ENCODE results near the gene NEK5.

NEK5 gene

DNA sequence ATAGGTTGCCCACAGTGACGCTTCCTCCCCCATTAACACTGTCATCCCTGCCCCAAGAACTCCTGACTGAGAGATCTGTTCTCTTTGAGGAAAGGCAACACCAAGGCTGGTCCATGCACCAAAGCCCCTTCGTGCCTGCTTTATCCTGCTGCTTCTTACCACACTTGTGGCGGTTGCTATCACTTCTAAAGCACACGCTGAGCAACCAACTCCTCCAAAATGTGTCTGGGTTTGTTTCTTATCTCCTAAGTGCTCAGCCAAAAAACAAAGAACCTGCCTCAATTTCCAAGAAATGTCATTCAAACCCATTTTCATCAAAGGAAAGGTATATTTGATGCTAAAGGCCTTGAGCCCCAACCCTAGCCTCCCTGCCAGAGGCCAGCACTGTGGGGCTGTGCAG is 132.2 kb downstream of the NEK5 start:
- H3K79me2 ChIP-seq, result no peaks in the 10 kb centered on the region
- TF ChIP-seq, protein P1, sequence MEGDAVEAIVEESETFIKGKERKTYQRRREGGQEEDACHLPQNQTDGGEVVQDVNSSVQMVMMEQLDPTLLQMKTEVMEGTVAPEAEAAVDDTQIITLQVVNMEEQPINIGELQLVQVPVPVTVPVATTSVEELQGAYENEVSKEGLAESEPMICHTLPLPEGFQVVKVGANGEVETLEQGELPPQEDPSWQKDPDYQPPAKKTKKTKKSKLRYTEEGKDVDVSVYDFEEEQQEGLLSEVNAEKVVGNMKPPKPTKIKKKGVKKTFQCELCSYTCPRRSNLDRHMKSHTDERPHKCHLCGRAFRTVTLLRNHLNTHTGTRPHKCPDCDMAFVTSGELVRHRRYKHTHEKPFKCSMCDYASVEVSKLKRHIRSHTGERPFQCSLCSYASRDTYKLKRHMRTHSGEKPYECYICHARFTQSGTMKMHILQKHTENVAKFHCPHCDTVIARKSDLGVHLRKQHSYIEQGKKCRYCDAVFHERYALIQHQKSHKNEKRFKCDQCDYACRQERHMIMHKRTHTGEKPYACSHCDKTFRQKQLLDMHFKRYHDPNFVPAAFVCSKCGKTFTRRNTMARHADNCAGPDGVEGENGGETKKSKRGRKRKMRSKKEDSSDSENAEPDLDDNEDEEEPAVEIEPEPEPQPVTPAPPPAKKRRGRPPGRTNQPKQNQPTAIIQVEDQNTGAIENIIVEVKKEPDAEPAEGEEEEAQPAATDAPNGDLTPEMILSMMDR (IDR thresholded peaks at IDR 0.05), result no peak
- peaks cover 23% of the 10 kb centered on the region for H3K4me1 ChIP-seq
- H3K9me3 ChIP-seq (ENCODE audit: control insufficient read depth, low read length), result no peaks in the 10 kb centered on the region
- no peaks in the 10 kb centered on the region for H3K27me3 ChIP-seq (ENCODE audit: control insufficient read depth, insufficient read depth, low read length)
- H3K36me3 ChIP-seq (ENCODE audit: control insufficient read depth, insufficient read depth, low read length), result no peaks in the 10 kb centered on the region
- no peak overlapping the region for H3K4me3 ChIP-seq (ENCODE audit: low read depth, low read length)
- no peak overlapping the region for H3K9ac ChIP-seq
- H3K4me2 ChIP-seq (ENCODE audit: low read length), result no peak overlapping the region
- no peak overlapping the region for H3K27ac ChIP-seq
- H2AFZ ChIP-seq, result no peak overlapping the region

GRCh38 chr13:51995677-51996551 is 133.0 kb downstream of the NEK5 start:
- TF ChIP-seq, protein P1 (IDR thresholded peaks at IDR 0.05), result no peak
- H2AFZ ChIP-seq, result peak overlapping the region; percentile 70
- peaks cover 23% of the 10 kb centered on the region for H3K4me1 ChIP-seq
- no peaks in the 10 kb centered on the region for H3K9me3 ChIP-seq (ENCODE audit: control insufficient read depth, low read length)
- H3K27me3 ChIP-seq (ENCODE audit: control insufficient read depth, insufficient read depth, low read length), result no peaks in the 10 kb centered on the region
- no peaks in the 10 kb centered on the region for H3K36me3 ChIP-seq (ENCODE audit: control insufficient read depth, insufficient read depth, low read length)
- peak overlapping the region; percentile 67 for H3K27ac ChIP-seq
- H3K79me2 ChIP-seq, result no peaks in the 10 kb centered on the region
- no peak overlapping the region for H3K4me3 ChIP-seq (ENCODE audit: low read depth, low read length)
- no peak overlapping the region for H3K9ac ChIP-seq
- no peak overlapping the region for H3K4me2 ChIP-seq (ENCODE audit: low read length)

DNA sequence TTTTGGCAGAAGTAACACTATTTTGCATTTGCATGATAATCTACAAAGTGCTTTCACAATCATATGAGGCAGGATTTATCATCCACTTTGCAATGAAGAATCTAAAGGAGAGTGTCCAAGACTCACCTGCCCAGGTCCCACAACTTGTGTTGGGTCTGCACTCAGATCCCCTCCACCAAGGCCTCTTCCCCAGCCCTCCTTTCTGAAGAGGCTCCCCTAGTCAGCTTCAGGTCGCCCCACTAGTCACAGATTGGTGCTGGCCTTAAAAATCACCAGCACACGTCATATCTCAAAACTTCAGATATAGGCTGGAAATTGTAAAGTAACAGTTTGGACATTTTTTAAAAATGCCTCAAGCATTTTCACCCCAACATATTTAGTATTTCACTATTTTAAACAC is 135.2 kb downstream of the NEK5 start:
- Histone ChIP-seq H3K27me3 (ENCODE audit: control insufficient read depth, insufficient read depth, low read length) (no peaks in the 10 kb centered on the region), H3K9ac (no peak overlapping the region), H3K9me3 (ENCODE audit: control insufficient read depth, low read length) (no peaks in the 10 kb centered on the region), H3K27ac (no peak overlapping the region), H3K4me3 (ENCODE audit: low read depth, low read length) (no peak overlapping the region), H3K4me1 (peaks cover 14% of the 10 kb centered on the region), H3K36me3 (ENCODE audit: control insufficient read depth, insufficient read depth, low read length) (no peaks in the 10 kb centered on the region), H3K4me2 (ENCODE audit: low read length) (no peak overlapping the region), H3K79me2 (no peaks in the 10 kb centered on the region), H2AFZ (no peak overlapping the region)
- TF ChIP-seq, protein P1 (IDR thresholded peaks at IDR 0.05), result no peak

- no peak overlapping the region for H3K9ac ChIP-seq
- no peak overlapping the region for H3K4me3 ChIP-seq (ENCODE audit: low read depth, low read length)
- no peaks in the 10 kb centered on the region for H3K27me3 ChIP-seq (ENCODE audit: control insufficient read depth, insufficient read depth, low read length)
- H3K9me3 ChIP-seq (ENCODE audit: control insufficient read depth, low read length), result no peaks in the 10 kb centered on the region
- H3K4me1 ChIP-seq, result no peaks in the 10 kb centered on the region
- TF ChIP-seq, protein P1 (IDR thresholded peaks at IDR 0.05), result no peak
- H3K4me2 ChIP-seq (ENCODE audit: low read length), result no peak overlapping the region
- H3K36me3 ChIP-seq (ENCODE audit: control insufficient read depth, insufficient read depth, low read length), result no peaks in the 10 kb centered on the region
- H3K79me2 ChIP-seq, result no peaks in the 10 kb centered on the region
- H3K27ac ChIP-seq, result no peak overlapping the region
- no peak overlapping the region for H2AFZ ChIP-seq
Measured at GRCh38 chr13:51988988-51989618, 139.8 kb downstream of the NEK5 start.

All from parathyroid adenoma (tissue), 2 donors.